Panc1 (cell line): ENCODE results near the gene AKAP7. TPM values are rescaled to one million over a fixed set of nuclear protein-coding genes. Genes with fewer than 3 reads are reported as not detected.

Experiments used
- ATAC-seq: fragments of 200-7000 bp; cut with Tn5 transposase; 2 replicates; pipeline ENCODE4 v1.9.1; 2020; ENCODE audit warnings: mild to moderate bottlenecking, moderate library complexity
- BruUV-seq: library from RNA; stranded (reverse); fragments of 400-500 nt; replicated peaks from 2 replicates; lab custom pipeline; 2021; lab: Mats Ljungman, UMichigan
- CTCF ChIA-PET: fragments of 300-600 bp; sonication (Branson Sonifier 250); formaldehyde crosslinking; loops from one replicate; lab custom pipeline; 2022; ENCODE audit warnings: antibody characterized with exemption; lab: Charles Lee
- POLR2A ChIA-PET: fragments of 300-600 bp; sonication (Branson Sonifier 250); formaldehyde crosslinking; loops from one replicate; lab custom pipeline; 2022; ENCODE audit warnings: antibody characterized with exemption; lab: Charles Lee
- DNase-seq: peaks from one replicate; pipeline ENCODE4 v3.0.0-alpha.2; 2010; ENCODE audit warnings: low read depth, low spot score
- H3K27ac ChIP-seq: 2 replicates; pipeline ENCODE4 v1.5.1; 2011; ENCODE audit warnings: mild to moderate bottlenecking, low read length, inconsistent platforms
- H3K27me3 ChIP-seq: fragments of 200-500 bp; sonication (Bioruptor generic); 2 replicates; pipeline ENCODE4 v1.6.0; 2014; ENCODE audit warnings: low read length, inconsistent platforms; ENCODE audit not compliant: control insufficient read depth, insufficient read depth
- H3K36me3 ChIP-seq: fragments of 200-500 bp; sonication (Bioruptor generic); 2 replicates; pipeline ENCODE4 v1.5.1; 2014; ENCODE audit warnings: inconsistent platforms, mild to moderate bottlenecking, low read length, moderate library complexity; ENCODE audit not compliant: control insufficient read depth, insufficient read depth
- H3K4me1 ChIP-seq: 2 replicates; pipeline ENCODE4 v1.5.1; 2011; ENCODE audit warnings: inconsistent platforms, mild to moderate bottlenecking, low read length, moderate library complexity; ENCODE audit not compliant: control insufficient read depth, insufficient read depth
- H3K4me3 ChIP-seq, 2 experiments: 2 replicates each; pipeline ENCODE4 v1.5.1; 2011 to 2012; ENCODE audit warnings: low read depth in 2 of 2, low read length in 2 of 2, mild to moderate bottlenecking in 2 of 2, inconsistent platforms in 1 of 2, moderate library complexity in 1 of 2
- H3K9me3 ChIP-seq: fragments of 200-500 bp; sonication (Bioruptor generic); 2 replicates; pipeline ENCODE4 v1.5.1; 2014; ENCODE audit warnings: low read depth, mild to moderate bottlenecking, inconsistent platforms, low read length, moderate library complexity; ENCODE audit not compliant: control insufficient read depth, insufficient read depth
- CTCF ChIP-seq: fragments of 450-650 bp; IDR thresholded peaks from 2 replicates; pipeline ENCODE4 v1.5.1; 2017; ENCODE audit warnings: mild to moderate bottlenecking
- POLR2AphosphoS5 ChIP-seq: IDR thresholded peaks from 2 replicates; pipeline ENCODE4 v1.6.1; 2012; ENCODE audit warnings: mild to moderate bottlenecking, low read depth, low read length, moderate library complexity
- REST ChIP-seq, 2 experiments: IDR thresholded peaks; 2 replicates each; pipeline ENCODE4 v1.6.1; 2011 to 2012; ENCODE audit warnings: low read depth in 2 of 2, control low read depth in 1 of 2, low read length in 1 of 2, mild to moderate bottlenecking in 1 of 2, moderate library complexity in 1 of 2; ENCODE audit not compliant: insufficient read depth in 1 of 2
- SIN3A ChIP-seq: IDR thresholded peaks from 2 replicates; pipeline ENCODE4 v1.6.1; 2012; ENCODE audit warnings: low read depth, mild to moderate bottlenecking, low read length, moderate library complexity, borderline replicate concordance; ENCODE audit not compliant: insufficient read depth
- TCF7L2 ChIP-seq: IDR thresholded peaks from 2 replicates; pipeline ENCODE4 v1.6.1; 2011; ENCODE audit warnings: mild to moderate bottlenecking, low read depth, low read length, inconsistent platforms
- in situ Hi-C: cut with HindIII; loops from 2 replicates; pipeline ENCODE4 v1.10.0; 2016; ENCODE audit warnings: low sequenced_read_pairs, low pct_unique_long_range_greater_than_20kb
- intact Hi-C: fragments of 100-400 bp; cut with micrococcal nuclease; formaldehyde crosslinking; loops from one replicate; pipeline ENCODE4 v1.10.0; 2022; ENCODE audit not compliant: unreplicated experiment
- total RNA-seq: library from RNA; stranded (reverse); gene quantifications from one replicate; pipeline ENCODE4 v1.2.1, GENCODE V29; 2021; ENCODE audit not compliant: unreplicated experiment

The AKAP7 gene
- total RNA-seq, 1 experiment from 2014 or later = 3.2 TPM

- no peaks in the 10 kb centered on the region for H3K27me3 ChIP-seq
- TF ChIP-seq CTCF (no peak), SIN3A (no peak), REST (IDR thresholded peaks at IDR 0.05; ENCODE audit: insufficient read depth in 1 of 2, low read depth in 2 of 2, low read length in 1 of 2) (no peak), TCF7L2 (no peak), POLR2AphosphoS5 (no peak)
- no peaks in the 10 kb centered on the region for H3K4me1 ChIP-seq
- in situ Hi-C loops = no loop called here
- H3K27ac ChIP-seq = no peak overlapping the region
- BruUV-seq = no TSS peak
- DNase-seq (no peak), ATAC-seq (no peak)
- CTCF ChIA-PET = no interaction called here
- H3K9me3 ChIP-seq = no peaks in the 10 kb centered on the region
- no peak overlapping the region for H3K4me3 ChIP-seq
- H3K36me3 ChIP-seq = no peaks in the 10 kb centered on the region
- POLR2A ChIA-PET = no interaction called here
- intact Hi-C loops = loop anchor here (2.0 kb wide), 1 partner anchor 285 kb away; no protein-coding TSS in a partner anchor
Measured at GRCh38 chr6:131169613-131170012, 34.3 kb downstream of the AKAP7 start.

- Histone ChIP-seq H3K4me1 (no peaks in the 10 kb centered on the region), H3K27ac (no peak overlapping the region), H3K36me3 (no peaks in the 10 kb centered on the region), H3K9me3 (no peaks in the 10 kb centered on the region), H3K4me3 (no peak overlapping the region), H3K27me3 (no peaks in the 10 kb centered on the region)
- no peak for ATAC-seq
- intact Hi-C loops (no loop called here), in situ Hi-C loops (no loop called here)
- no TSS peak for BruUV-seq
- no peak for TF ChIP-seq REST (IDR thresholded peaks at IDR 0.05; ENCODE audit: insufficient read depth in 1 of 2, low read depth in 2 of 2, low read length in 1 of 2)
- TF ChIP-seq CTCF = no peak
- no peak for TF ChIP-seq SIN3A
- no peak for TF ChIP-seq POLR2AphosphoS5
- TF ChIP-seq TCF7L2 = no peak
- no peak for DNase-seq
- CTCF ChIA-PET = no interaction called here
- POLR2A ChIA-PET = no interaction called here
Measured at GRCh38 chr6:131172222-131172621, 37.0 kb downstream of the AKAP7 start.
